Measurements from ENCODE around the gene AHSG.
"Not testable (repeated sequence)": the region's sequence is repeated elsewhere in the genome, so short reads cannot be mapped to it uniquely, and the experiment has no call there.

GRCh38 chr3:186569361-186569760, 43.5 kb upstream of the AHSG start:
- TF ChIP-seq EP300, CTCF, POLR2A, POLR2AphosphoS5 (IDR thresholded peaks at IDR 0.05): not testable (repeated sequence)
